ENCODE data around the gene SC5D.

Gene SC5D

GRCh38 chr11:121351083-121351630 lies 58.6 kb downstream of the SC5D start:
- in situ Hi-C loops (cut with MboI; ENCODE audit: low sequenced_read_pairs), result no loop called here

GRCh38 chr11:121352251-121352891 lies 59.8 kb downstream of the SC5D start:
- in situ Hi-C loops (cut with MboI; ENCODE audit: low sequenced_read_pairs), result no loop called here

- in situ Hi-C loops (cut with MboI; ENCODE audit: low sequenced_read_pairs), result no loop called here
Observed at GRCh38 chr11:121354192-121354591, 61.6 kb downstream of the SC5D start.

- in situ Hi-C loops (cut with MboI; ENCODE audit: low sequenced_read_pairs), result no loop called here
Observed at GRCh38 chr11:121356357-121356756, 63.8 kb downstream of the SC5D start.

Data from HL-60/S4 (cell line).